Measurements from ENCODE around the gene ACP7.
"Not testable (repeated sequence)": the region's sequence is repeated elsewhere in the genome, so short reads cannot be mapped to it uniquely, and the experiment has no call there.

DNA sequence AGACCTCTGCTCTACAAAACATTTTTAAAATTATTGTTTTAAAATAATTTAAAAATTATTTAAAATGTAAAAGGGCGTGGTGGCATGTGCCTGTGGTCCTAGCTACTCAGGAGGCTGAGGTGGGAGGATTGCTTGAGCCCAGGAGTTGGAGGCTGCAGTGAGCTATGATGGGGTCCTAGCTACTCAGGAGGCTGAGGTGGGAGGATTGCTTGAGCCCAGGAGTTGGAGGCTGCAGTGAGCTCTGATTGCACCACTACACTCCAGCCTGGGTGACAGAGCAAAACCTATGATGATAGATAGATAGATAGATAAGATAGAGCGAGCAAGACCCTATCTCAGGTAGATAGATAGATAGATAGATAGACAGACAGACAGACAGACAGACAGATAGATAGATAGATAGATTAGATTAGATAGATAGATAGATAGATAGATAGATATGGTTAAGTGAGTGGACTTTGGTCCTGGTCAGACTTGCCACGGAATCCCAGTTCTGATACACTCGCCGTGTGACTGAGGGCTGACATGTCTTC lies 59.7 kb downstream of the ACP7 start:
- TF ChIP-seq CTCF (IDR thresholded peaks at IDR 0.05; ENCODE audit: insufficient read depth, low read depth, low read length); EZH2 (IDR thresholded peaks at IDR 0.05; ENCODE audit: insufficient read depth, low read length): not testable (repeated sequence)
